ENCODE results near the gene EXOC4. TPM values are rescaled to one million over a fixed set of nuclear protein-coding genes. Genes with fewer than 3 reads are reported as not detected.

The EXOC4 gene
- total RNA-seq, 1 experiment from 2014 or later, result 71.0 TPM

DNA sequence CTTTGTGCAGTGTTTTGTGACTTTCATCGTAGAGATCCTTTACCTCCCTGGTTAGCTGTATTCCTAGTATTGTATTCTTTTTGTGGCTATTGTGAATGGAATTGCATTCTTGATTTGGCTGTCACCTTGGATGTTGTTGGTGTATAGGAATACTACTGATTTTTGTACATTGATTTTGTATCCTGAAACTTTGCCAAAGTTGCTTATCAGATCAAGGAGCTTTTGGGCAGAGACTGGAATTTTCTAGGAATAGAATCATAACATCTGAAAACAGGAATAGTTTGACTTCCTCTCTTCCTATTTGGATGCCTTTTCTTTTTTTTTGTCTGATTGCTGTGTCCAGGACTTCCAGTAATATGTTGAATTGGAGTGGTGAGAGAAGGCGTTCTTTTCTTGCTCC is 590.5 kb downstream of the EXOC4 start:
- H3K4me3 ChIP-seq (ENCODE audit: low read depth in 2 of 2, low read length in 2 of 2), result no peak overlapping the region
- BruUV-seq (replicated peaks), result no TSS peak
- no peak for ATAC-seq
- H3K27ac ChIP-seq (ENCODE audit: low read length), result no peak overlapping the region
- DNase-seq (ENCODE audit: low read depth, low spot score), result no peak
- H3K27me3 ChIP-seq (ENCODE audit: control insufficient read depth, insufficient read depth, low read length), result no peaks in the 10 kb centered on the region
- no peaks in the 10 kb centered on the region for H3K9me3 ChIP-seq (ENCODE audit: control insufficient read depth, insufficient read depth, low read depth, low read length)
- in situ Hi-C loops (cut with HindIII; ENCODE audit: low pct_unique_long_range_greater_than_20kb, low sequenced_read_pairs) (no loop called here), intact Hi-C loops (cut with micrococcal nuclease; ENCODE audit: unreplicated experiment) (no loop called here)
- POLR2A ChIA-PET, result no interaction called here
- no peaks in the 10 kb centered on the region for H3K36me3 ChIP-seq (ENCODE audit: control insufficient read depth, insufficient read depth, low read length)
- CTCF ChIA-PET, result no interaction called here
- TF ChIP-seq POLR2AphosphoS5 (IDR thresholded peaks at IDR 0.05; ENCODE audit: low read depth, low read length) (no peak), TCF7L2 (IDR thresholded peaks at IDR 0.05; ENCODE audit: low read depth, low read length) (no peak), SIN3A (IDR thresholded peaks at IDR 0.05; ENCODE audit: borderline replicate concordance, insufficient read depth, low read depth, low read length) (no peak)
- TF ChIP-seq, protein P1, sequence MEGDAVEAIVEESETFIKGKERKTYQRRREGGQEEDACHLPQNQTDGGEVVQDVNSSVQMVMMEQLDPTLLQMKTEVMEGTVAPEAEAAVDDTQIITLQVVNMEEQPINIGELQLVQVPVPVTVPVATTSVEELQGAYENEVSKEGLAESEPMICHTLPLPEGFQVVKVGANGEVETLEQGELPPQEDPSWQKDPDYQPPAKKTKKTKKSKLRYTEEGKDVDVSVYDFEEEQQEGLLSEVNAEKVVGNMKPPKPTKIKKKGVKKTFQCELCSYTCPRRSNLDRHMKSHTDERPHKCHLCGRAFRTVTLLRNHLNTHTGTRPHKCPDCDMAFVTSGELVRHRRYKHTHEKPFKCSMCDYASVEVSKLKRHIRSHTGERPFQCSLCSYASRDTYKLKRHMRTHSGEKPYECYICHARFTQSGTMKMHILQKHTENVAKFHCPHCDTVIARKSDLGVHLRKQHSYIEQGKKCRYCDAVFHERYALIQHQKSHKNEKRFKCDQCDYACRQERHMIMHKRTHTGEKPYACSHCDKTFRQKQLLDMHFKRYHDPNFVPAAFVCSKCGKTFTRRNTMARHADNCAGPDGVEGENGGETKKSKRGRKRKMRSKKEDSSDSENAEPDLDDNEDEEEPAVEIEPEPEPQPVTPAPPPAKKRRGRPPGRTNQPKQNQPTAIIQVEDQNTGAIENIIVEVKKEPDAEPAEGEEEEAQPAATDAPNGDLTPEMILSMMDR (IDR thresholded peaks at IDR 0.05), result no peak
- TF ChIP-seq, protein P2, sequence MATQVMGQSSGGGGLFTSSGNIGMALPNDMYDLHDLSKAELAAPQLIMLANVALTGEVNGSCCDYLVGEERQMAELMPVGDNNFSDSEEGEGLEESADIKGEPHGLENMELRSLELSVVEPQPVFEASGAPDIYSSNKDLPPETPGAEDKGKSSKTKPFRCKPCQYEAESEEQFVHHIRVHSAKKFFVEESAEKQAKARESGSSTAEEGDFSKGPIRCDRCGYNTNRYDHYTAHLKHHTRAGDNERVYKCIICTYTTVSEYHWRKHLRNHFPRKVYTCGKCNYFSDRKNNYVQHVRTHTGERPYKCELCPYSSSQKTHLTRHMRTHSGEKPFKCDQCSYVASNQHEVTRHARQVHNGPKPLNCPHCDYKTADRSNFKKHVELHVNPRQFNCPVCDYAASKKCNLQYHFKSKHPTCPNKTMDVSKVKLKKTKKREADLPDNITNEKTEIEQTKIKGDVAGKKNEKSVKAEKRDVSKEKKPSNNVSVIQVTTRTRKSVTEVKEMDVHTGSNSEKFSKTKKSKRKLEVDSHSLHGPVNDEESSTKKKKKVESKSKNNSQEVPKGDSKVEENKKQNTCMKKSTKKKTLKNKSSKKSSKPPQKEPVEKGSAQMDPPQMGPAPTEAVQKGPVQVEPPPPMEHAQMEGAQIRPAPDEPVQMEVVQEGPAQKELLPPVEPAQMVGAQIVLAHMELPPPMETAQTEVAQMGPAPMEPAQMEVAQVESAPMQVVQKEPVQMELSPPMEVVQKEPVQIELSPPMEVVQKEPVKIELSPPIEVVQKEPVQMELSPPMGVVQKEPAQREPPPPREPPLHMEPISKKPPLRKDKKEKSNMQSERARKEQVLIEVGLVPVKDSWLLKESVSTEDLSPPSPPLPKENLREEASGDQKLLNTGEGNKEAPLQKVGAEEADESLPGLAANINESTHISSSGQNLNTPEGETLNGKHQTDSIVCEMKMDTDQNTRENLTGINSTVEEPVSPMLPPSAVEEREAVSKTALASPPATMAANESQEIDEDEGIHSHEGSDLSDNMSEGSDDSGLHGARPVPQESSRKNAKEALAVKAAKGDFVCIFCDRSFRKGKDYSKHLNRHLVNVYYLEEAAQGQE (IDR thresholded peaks at IDR 0.05; ENCODE audit: insufficient read depth in 1 of 2, low read depth in 2 of 2, low read length in 1 of 2), result no peak
- no peaks in the 10 kb centered on the region for H3K4me1 ChIP-seq (ENCODE audit: control insufficient read depth, insufficient read depth, low read length)

DNA sequence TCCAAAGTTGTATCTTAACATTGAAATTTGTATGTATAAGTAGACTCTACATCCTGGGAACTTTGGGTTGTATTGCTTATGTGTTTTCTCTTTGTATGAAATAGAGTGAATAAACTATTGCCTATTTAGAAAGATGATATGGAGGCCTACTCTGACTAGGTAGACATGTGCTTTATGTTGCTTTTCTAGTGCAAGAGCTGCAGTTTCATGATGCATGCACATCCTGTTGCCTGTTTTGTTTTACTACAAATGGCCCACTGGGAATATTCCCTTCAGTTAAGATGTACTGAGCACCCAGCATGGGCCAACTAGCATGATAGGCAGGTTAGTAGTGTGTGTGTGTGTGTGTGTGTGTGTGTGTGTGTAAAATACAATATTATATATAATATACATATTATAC is 592.1 kb downstream of the EXOC4 start:
- H3K27me3 ChIP-seq (ENCODE audit: control insufficient read depth, insufficient read depth, low read length), result no peaks in the 10 kb centered on the region
- ChIA-PET POLR2A (no interaction called here), CTCF (no interaction called here)
- intact Hi-C loops (cut with micrococcal nuclease; ENCODE audit: unreplicated experiment), result no loop called here
- DNase-seq (ENCODE audit: low read depth, low spot score) (no peak), ATAC-seq (no peak)
- no peak overlapping the region for H3K4me3 ChIP-seq (ENCODE audit: low read depth in 2 of 2, low read length in 2 of 2)
- no peak overlapping the region for H3K27ac ChIP-seq (ENCODE audit: low read length)
- no peaks in the 10 kb centered on the region for H3K9me3 ChIP-seq (ENCODE audit: control insufficient read depth, insufficient read depth, low read depth, low read length)
- in situ Hi-C loops (cut with HindIII; ENCODE audit: low pct_unique_long_range_greater_than_20kb, low sequenced_read_pairs), result no loop called here
- H3K36me3 ChIP-seq (ENCODE audit: control insufficient read depth, insufficient read depth, low read length), result no peaks in the 10 kb centered on the region
- BruUV-seq (replicated peaks), result no TSS peak
- no peak for TF ChIP-seq POLR2AphosphoS5 (IDR thresholded peaks at IDR 0.05; ENCODE audit: low read depth, low read length)
- no peaks in the 10 kb centered on the region for H3K4me1 ChIP-seq (ENCODE audit: control insufficient read depth, insufficient read depth, low read length)

DNA sequence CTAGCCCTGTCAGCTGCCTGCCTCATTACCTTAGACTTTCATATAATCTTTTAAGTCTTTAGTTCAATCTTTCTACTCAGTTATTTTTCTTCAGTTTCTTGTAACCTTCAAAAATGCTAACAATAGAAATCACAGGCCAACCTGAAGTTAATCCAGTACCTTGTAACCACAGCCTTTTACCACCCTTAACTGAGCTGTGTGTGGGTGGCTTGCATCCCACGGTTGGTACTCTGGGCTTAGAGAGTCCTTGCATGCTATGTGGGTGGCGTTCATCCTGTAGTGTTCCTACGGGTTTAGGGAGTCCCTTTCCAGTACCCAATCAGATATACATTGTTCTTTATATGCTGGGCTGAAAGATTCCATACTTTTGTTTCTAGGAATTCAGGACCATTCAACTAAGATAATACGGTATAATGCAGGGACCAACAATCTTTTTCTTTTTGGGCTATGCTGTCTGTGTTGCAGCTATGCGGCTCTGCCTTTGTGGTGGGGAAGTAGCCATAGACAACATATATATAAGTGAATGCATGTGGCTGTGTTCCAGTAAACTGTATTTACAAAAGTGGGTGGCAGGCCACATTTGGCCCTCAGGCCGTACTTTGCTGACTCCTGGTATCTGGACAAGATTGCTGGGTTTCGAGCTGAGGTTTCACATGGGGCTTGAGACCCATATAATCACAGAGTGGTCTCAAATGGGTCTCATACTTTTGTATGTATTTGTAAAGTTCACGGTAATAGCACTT is 593.5 kb downstream of the EXOC4 start:
- in situ Hi-C loops (cut with HindIII; ENCODE audit: low pct_unique_long_range_greater_than_20kb, low sequenced_read_pairs) (no loop called here), intact Hi-C loops (cut with micrococcal nuclease; ENCODE audit: unreplicated experiment) (no loop called here)
- ATAC-seq, result no peak
- BruUV-seq (replicated peaks), result no TSS peak
- DNase-seq (ENCODE audit: low read depth, low spot score), result no peak
- ChIA-PET CTCF (no interaction called here), POLR2A (no interaction called here)
- no peaks in the 10 kb centered on the region for H3K36me3 ChIP-seq (ENCODE audit: control insufficient read depth, insufficient read depth, low read length)
- H3K4me1 ChIP-seq (ENCODE audit: control insufficient read depth, insufficient read depth, low read length), result no peaks in the 10 kb centered on the region
- no peak overlapping the region for H3K4me3 ChIP-seq (ENCODE audit: low read depth in 2 of 2, low read length in 2 of 2)
- H3K27ac ChIP-seq (ENCODE audit: low read length), result no peak overlapping the region
- H3K9me3 ChIP-seq (ENCODE audit: control insufficient read depth, insufficient read depth, low read depth, low read length), result no peaks in the 10 kb centered on the region
- TF ChIP-seq POLR2AphosphoS5 (IDR thresholded peaks at IDR 0.05; ENCODE audit: low read depth, low read length) (no peak), SIN3A (IDR thresholded peaks at IDR 0.05; ENCODE audit: borderline replicate concordance, insufficient read depth, low read depth, low read length) (no peak), TCF7L2 (IDR thresholded peaks at IDR 0.05; ENCODE audit: low read depth, low read length) (no peak)
- TF ChIP-seq, protein P2 (IDR thresholded peaks at IDR 0.05; ENCODE audit: insufficient read depth in 1 of 2, low read depth in 2 of 2, low read length in 1 of 2), result no peak
- TF ChIP-seq, protein P1 (IDR thresholded peaks at IDR 0.05), result no peak
- no peaks in the 10 kb centered on the region for H3K27me3 ChIP-seq (ENCODE audit: control insufficient read depth, insufficient read depth, low read length)

Measured in Panc1 (cell line).